Measurements from ENCODE around the gene PACRG.

The PACRG gene

DNA sequence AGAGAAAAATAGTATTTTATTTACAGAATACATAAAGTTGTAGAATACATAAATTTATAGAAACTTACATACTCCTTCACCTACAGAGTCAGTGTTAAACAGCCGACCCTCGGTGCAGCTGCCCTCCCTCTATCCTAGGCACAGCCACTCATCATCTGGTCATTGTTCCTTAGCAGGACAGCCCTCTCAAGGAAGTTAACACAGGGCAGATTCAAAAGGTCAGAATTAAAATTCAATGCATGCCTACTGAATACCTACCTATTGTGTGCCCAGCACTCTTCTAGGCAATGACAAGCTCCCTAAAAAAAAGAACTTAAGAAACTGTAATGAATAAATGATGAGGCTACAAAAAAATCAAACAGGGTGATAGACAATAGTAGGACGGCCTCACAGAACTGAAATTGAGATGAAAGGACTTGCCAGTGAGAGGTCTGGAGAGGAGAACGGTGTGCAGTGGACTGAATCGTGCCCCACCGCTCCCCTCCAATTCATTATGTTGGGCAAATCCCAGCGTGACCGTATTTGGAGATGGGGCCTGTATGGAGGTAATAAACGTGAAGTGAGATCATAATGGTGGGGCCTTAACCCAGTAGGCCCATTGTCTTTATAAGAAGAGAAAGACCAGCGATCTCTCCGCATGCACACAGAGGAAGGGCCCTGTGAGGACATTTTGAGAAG lies 326.0 kb downstream of the PACRG start:
- no peaks in the 10 kb centered on the region for H3K79me1 ChIP-seq (ENCODE audit: low read length)
- no peak overlapping the region for H2AK5ac ChIP-seq (ENCODE audit: low read length)
- peaks cover 3% of the 10 kb centered on the region for H3K9me3 ChIP-seq (ENCODE audit: insufficient read depth, low read depth, low read length)
- H3K27ac ChIP-seq (ENCODE audit: low read depth, low read length) = no peak overlapping the region
- no peak overlapping the region for H3K23ac ChIP-seq (ENCODE audit: low read length)
- DNase-seq = no peak
- H3K79me2 ChIP-seq (ENCODE audit: control insufficient read depth, insufficient read depth, low read length, poor library complexity) = no peaks in the 10 kb centered on the region
- no peak overlapping the region for H2AFZ ChIP-seq (ENCODE audit: insufficient read depth, low read length, poor library complexity)
- H3K27me3 ChIP-seq (ENCODE audit: insufficient read depth, low read length) = no peaks in the 10 kb centered on the region
- no peak overlapping the region for H4K8ac ChIP-seq (ENCODE audit: low read depth, low read length)
- no peak overlapping the region for H3K4ac ChIP-seq (ENCODE audit: low read depth, low read length)
- H3K4me3 ChIP-seq (ENCODE audit: low read depth, low read length) = no peak overlapping the region
- no peak overlapping the region for H4K12ac ChIP-seq (ENCODE audit: low read depth, low read length)
- no peak overlapping the region for H4K91ac ChIP-seq (ENCODE audit: low read depth, low read length)
- no peak overlapping the region for H3K9ac ChIP-seq (ENCODE audit: low read length)
- no peak overlapping the region for H3K18ac ChIP-seq (ENCODE audit: low read length)
- H2BK5ac ChIP-seq (ENCODE audit: low read depth, low read length, poor library complexity) = no peak overlapping the region
- no peak overlapping the region for H2BK12ac ChIP-seq (ENCODE audit: low read length)
- H3K4me2 ChIP-seq (ENCODE audit: low read length) = no peak overlapping the region
- no peaks in the 10 kb centered on the region for H3K36me3 ChIP-seq (ENCODE audit: control insufficient read depth in 1 of 2, insufficient read depth in 2 of 2, low read length in 2 of 2)
- no peak overlapping the region for H2BK120ac ChIP-seq (ENCODE audit: insufficient read depth, low read length, poor library complexity)
- no peaks in the 10 kb centered on the region for H3K4me1 ChIP-seq (ENCODE audit: control insufficient read depth in 1 of 2, insufficient read depth in 2 of 2, low read length in 2 of 2)
- WGBS (ENCODE audit: extremely low coverage, insufficient coverage, insufficient read length) = no CpG with 5 or more reads among the region's 11 CpGs
- H3K14ac ChIP-seq (ENCODE audit: low read length) = no peak overlapping the region

DNA sequence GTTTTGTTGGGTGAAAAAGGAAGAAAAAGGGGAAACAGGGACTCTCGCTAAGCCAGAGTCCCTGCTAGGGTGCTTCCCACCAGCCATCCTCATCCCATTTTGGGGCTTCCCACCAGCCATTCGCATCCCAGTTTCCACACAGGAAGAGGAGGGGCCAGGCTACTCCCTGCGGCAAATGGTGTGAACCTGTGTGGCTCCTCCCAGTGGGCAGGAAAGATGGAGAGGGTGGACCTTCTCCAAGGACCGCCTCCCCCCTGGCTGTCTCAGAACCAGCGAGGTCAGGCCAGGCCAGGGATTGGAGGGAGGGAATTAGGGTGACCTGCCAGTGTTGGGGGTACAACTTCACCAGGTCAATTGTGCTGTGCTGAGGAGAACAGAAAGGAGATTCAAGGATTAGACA lies 326.9 kb downstream of the PACRG start:
- H3K9ac ChIP-seq (ENCODE audit: low read length) = no peak overlapping the region
- no peak overlapping the region for H3K4me3 ChIP-seq (ENCODE audit: low read depth, low read length)
- WGBS (ENCODE audit: extremely low coverage, insufficient coverage, insufficient read length) = no CpG with 5 or more reads among the region's 5 CpGs
- no peak overlapping the region for H3K4ac ChIP-seq (ENCODE audit: low read depth, low read length)
- no peaks in the 10 kb centered on the region for H3K79me2 ChIP-seq (ENCODE audit: control insufficient read depth, insufficient read depth, low read length, poor library complexity)
- no peak overlapping the region for H3K18ac ChIP-seq (ENCODE audit: low read length)
- no peak overlapping the region for H4K8ac ChIP-seq (ENCODE audit: low read depth, low read length)
- no peak overlapping the region for H4K91ac ChIP-seq (ENCODE audit: low read depth, low read length)
- no peak overlapping the region for H3K23ac ChIP-seq (ENCODE audit: low read length)
- no peak overlapping the region for H3K4me2 ChIP-seq (ENCODE audit: low read length)
- DNase-seq = no peak
- no peak overlapping the region for H3K14ac ChIP-seq (ENCODE audit: low read length)
- no peak overlapping the region for H2AFZ ChIP-seq (ENCODE audit: insufficient read depth, low read length, poor library complexity)
- no peak overlapping the region for H2AK5ac ChIP-seq (ENCODE audit: low read length)
- no peak overlapping the region for H2BK5ac ChIP-seq (ENCODE audit: low read depth, low read length, poor library complexity)
- H3K27me3 ChIP-seq (ENCODE audit: insufficient read depth, low read length) = no peaks in the 10 kb centered on the region
- peaks cover 3% of the 10 kb centered on the region for H3K9me3 ChIP-seq (ENCODE audit: insufficient read depth, low read depth, low read length)
- no peak overlapping the region for H3K27ac ChIP-seq (ENCODE audit: low read depth, low read length)
- no peaks in the 10 kb centered on the region for H3K79me1 ChIP-seq (ENCODE audit: low read length)
- H2BK12ac ChIP-seq (ENCODE audit: low read length) = no peak overlapping the region
- no peak overlapping the region for H4K12ac ChIP-seq (ENCODE audit: low read depth, low read length)
- H3K4me1 ChIP-seq (ENCODE audit: control insufficient read depth in 1 of 2, insufficient read depth in 2 of 2, low read length in 2 of 2) = no peaks in the 10 kb centered on the region
- H3K36me3 ChIP-seq (ENCODE audit: control insufficient read depth in 1 of 2, insufficient read depth in 2 of 2, low read length in 2 of 2) = no peaks in the 10 kb centered on the region
- no peak overlapping the region for H2BK120ac ChIP-seq (ENCODE audit: insufficient read depth, low read length, poor library complexity)

DNA sequence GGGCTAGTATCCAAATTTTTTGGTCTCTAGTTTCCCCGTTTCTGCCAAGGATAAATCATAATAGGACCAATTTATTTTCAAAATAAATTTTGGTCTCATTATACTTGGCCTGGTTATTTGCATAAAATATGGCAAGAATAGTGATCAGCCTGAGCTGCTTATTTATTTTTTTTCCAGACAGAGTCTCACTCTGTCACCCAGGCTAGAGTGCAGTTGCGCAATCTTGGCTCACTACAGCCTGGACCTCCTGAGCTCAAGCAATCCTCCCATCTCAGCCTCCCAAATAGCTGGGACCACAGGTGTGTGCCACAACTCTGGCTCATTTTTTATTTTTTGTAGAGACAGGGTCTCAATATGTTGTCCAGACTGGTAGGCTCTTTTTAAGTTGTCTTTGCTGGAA lies 329.5 kb downstream of the PACRG start:
- no peak overlapping the region for H3K4me3 ChIP-seq (ENCODE audit: low read depth, low read length)
- no peak overlapping the region for H3K23ac ChIP-seq (ENCODE audit: low read length)
- no peak overlapping the region for H3K14ac ChIP-seq (ENCODE audit: low read length)
- H3K4me1 ChIP-seq (ENCODE audit: control insufficient read depth in 1 of 2, insufficient read depth in 2 of 2, low read length in 2 of 2) = no peaks in the 10 kb centered on the region
- H3K27ac ChIP-seq (ENCODE audit: low read depth, low read length) = no peak overlapping the region
- DNase-seq = no peak
- H3K9me3 ChIP-seq (ENCODE audit: insufficient read depth, low read depth, low read length) = peaks cover 5% of the 10 kb centered on the region
- no peak overlapping the region for H4K12ac ChIP-seq (ENCODE audit: low read depth, low read length)
- H4K8ac ChIP-seq (ENCODE audit: low read depth, low read length) = no peak overlapping the region
- H3K27me3 ChIP-seq (ENCODE audit: insufficient read depth, low read length) = no peaks in the 10 kb centered on the region
- H4K91ac ChIP-seq (ENCODE audit: low read depth, low read length) = no peak overlapping the region
- H3K9ac ChIP-seq (ENCODE audit: low read length) = no peak overlapping the region
- H2BK120ac ChIP-seq (ENCODE audit: insufficient read depth, low read length, poor library complexity) = no peak overlapping the region
- no peak overlapping the region for H2AFZ ChIP-seq (ENCODE audit: insufficient read depth, low read length, poor library complexity)
- H2BK5ac ChIP-seq (ENCODE audit: low read depth, low read length, poor library complexity) = no peak overlapping the region
- no peaks in the 10 kb centered on the region for H3K36me3 ChIP-seq (ENCODE audit: control insufficient read depth in 1 of 2, insufficient read depth in 2 of 2, low read length in 2 of 2)
- no peaks in the 10 kb centered on the region for H3K79me1 ChIP-seq (ENCODE audit: low read length)
- no peak overlapping the region for H2AK5ac ChIP-seq (ENCODE audit: low read length)
- WGBS (ENCODE audit: extremely low coverage, insufficient coverage, insufficient read length) = no CpG with 5 or more reads among the region's 2 CpGs
- H3K79me2 ChIP-seq (ENCODE audit: control insufficient read depth, insufficient read depth, low read length, poor library complexity) = no peaks in the 10 kb centered on the region
- no peak overlapping the region for H3K4ac ChIP-seq (ENCODE audit: low read depth, low read length)
- no peak overlapping the region for H2BK12ac ChIP-seq (ENCODE audit: low read length)
- no peak overlapping the region for H3K18ac ChIP-seq (ENCODE audit: low read length)
- no peak overlapping the region for H3K4me2 ChIP-seq (ENCODE audit: low read length)

DNA sequence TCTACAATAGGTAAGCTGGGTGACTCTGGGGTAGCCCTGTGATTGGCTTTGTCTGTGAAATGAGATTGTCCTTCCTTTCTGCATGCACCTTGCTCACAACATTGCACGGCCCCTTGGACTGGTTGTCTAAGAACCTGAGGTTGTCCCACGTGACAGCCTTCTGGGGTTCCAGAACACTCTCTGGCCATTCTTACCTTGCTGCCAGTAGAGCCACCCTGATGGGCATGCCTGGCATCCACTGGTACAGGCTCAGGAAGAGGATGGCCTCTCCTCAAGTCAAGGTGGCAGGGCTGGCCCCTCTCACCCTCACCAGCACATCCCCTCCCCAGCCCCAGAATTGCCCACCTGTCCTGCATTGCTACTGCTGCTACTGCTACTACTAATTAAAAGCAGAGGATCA lies 335.0 kb downstream of the PACRG start:
- Histone ChIP-seq H3K4me1 (ENCODE audit: control insufficient read depth in 1 of 2, insufficient read depth in 2 of 2, low read length in 2 of 2) (no peaks in the 10 kb centered on the region), H3K4me2 (ENCODE audit: low read length) (no peak overlapping the region), H2AK5ac (ENCODE audit: low read length) (no peak overlapping the region), H3K9me3 (ENCODE audit: insufficient read depth, low read depth, low read length) (peaks cover 2% of the 10 kb centered on the region), H2BK12ac (ENCODE audit: low read length) (no peak overlapping the region), H4K12ac (ENCODE audit: low read depth, low read length) (no peak overlapping the region), H3K14ac (ENCODE audit: low read length) (no peak overlapping the region), H2BK5ac (ENCODE audit: low read depth, low read length, poor library complexity) (no peak overlapping the region), H3K36me3 (ENCODE audit: control insufficient read depth in 1 of 2, insufficient read depth in 2 of 2, low read length in 2 of 2) (no peaks in the 10 kb centered on the region), H3K4me3 (ENCODE audit: low read depth, low read length) (no peak overlapping the region), H3K23ac (ENCODE audit: low read length) (no peak overlapping the region), H4K91ac (ENCODE audit: low read depth, low read length) (no peak overlapping the region), H3K18ac (ENCODE audit: low read length) (no peak overlapping the region), H3K9ac (ENCODE audit: low read length) (no peak overlapping the region), H4K8ac (ENCODE audit: low read depth, low read length) (no peak overlapping the region), H3K27ac (ENCODE audit: low read depth, low read length) (no peak overlapping the region), H2AFZ (ENCODE audit: insufficient read depth, low read length, poor library complexity) (no peak overlapping the region), H3K79me1 (ENCODE audit: low read length) (no peaks in the 10 kb centered on the region), H3K4ac (ENCODE audit: low read depth, low read length) (no peak overlapping the region), H2BK120ac (ENCODE audit: insufficient read depth, low read length, poor library complexity) (no peak overlapping the region), H3K79me2 (ENCODE audit: control insufficient read depth, insufficient read depth, low read length, poor library complexity) (no peaks in the 10 kb centered on the region), H3K27me3 (ENCODE audit: insufficient read depth, low read length) (no peaks in the 10 kb centered on the region)
- WGBS (ENCODE audit: extremely low coverage, insufficient coverage, insufficient read length) = no CpG with 5 or more reads among the region's 2 CpGs
- DNase-seq = no peak
